Measurements from ENCODE around the gene CHST2. TPM values are rescaled to one million over a fixed set of nuclear protein-coding genes. Genes with fewer than 3 reads are reported as not detected.
A peak's percentile ranks its signal among the peaks of the same experiment; 100 is the strongest.

Gene CHST2
- total and polyA plus RNA-seq, 4 donors = 4.1 to 53.3 (median 18.4) TPM

DNA sequence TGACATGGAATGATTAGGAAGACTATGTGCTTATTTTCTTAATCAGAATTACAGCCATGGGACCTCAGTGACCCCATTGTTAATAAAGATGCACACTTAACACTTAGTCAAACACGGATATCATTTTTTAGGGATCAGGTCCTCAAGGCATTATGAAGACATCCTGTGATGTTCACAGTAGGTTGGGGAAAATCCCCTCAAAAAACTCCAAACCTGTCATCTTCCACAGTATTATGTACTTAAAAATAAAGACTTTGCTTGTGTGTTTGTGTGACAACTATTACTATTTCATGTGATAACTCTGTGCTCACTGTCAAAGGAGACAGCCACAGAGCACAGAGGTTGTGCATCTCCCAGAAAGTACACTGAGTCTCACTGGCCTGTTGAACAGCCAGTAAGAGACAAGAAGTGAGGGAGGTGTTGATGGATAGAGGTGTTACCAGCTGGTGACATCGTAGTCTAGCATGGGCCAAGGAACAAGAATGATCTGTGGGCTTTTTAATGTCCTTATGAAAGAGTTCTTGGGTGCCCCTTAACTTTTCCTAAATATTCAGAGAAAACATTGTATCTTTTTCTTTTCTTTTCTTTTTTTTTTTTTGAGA lies 18.0 kb downstream of the CHST2 start:
- WGBS, 2 donors = 72 to 74% methylated on average over 2 of the region's 2 CpGs
- no peak overlapping the region for H3K4me3 ChIP-seq
- no peak for ATAC-seq (ENCODE audit: insufficient read depth, low FRiP score)

DNA sequence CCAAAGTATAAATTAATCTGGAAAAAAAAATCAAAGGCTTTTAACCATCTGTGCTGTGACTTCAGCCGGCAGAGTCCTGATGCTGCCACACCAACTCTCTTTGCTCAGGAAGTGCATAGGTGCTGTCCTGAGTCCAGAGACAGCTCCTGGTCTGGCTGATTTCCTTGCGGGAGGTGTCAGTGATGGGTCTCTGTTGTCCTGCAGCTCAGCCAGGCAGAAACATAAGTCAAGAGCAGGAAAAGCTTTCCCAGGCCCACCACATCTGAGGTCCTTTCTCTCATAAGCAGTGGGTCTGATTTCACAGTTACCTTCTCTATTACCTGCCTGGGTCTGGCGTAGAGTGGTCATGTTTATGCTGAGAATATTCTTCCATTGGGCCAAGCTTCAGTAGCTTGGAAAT lies 19.4 kb downstream of the CHST2 start:
- no peak overlapping the region for H3K27ac ChIP-seq (ENCODE audit: low read depth in 1 of 2, low read length in 1 of 2)
- H3K4me1 ChIP-seq (ENCODE audit: control insufficient read depth in 5 of 5, insufficient read depth in 5 of 5, low read length in 5 of 5) = peaks cover 0 to 48% (median 9%) of the 10 kb centered on the region in 5 donors
- no peaks in the 10 kb centered on the region for H3K36me3 ChIP-seq (ENCODE audit: control insufficient read depth in 4 of 4, insufficient read depth in 4 of 4, low read length in 4 of 4)
- TF ChIP-seq, protein P1, sequence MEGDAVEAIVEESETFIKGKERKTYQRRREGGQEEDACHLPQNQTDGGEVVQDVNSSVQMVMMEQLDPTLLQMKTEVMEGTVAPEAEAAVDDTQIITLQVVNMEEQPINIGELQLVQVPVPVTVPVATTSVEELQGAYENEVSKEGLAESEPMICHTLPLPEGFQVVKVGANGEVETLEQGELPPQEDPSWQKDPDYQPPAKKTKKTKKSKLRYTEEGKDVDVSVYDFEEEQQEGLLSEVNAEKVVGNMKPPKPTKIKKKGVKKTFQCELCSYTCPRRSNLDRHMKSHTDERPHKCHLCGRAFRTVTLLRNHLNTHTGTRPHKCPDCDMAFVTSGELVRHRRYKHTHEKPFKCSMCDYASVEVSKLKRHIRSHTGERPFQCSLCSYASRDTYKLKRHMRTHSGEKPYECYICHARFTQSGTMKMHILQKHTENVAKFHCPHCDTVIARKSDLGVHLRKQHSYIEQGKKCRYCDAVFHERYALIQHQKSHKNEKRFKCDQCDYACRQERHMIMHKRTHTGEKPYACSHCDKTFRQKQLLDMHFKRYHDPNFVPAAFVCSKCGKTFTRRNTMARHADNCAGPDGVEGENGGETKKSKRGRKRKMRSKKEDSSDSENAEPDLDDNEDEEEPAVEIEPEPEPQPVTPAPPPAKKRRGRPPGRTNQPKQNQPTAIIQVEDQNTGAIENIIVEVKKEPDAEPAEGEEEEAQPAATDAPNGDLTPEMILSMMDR (IDR thresholded peaks at IDR 0.05; ENCODE audit: control extremely low read depth, extremely low read depth) = no peak
- WGBS, 2 donors = 92 to 95% methylated on average over 3 of the region's 3 CpGs
- DNase-seq = peak in 2 of 3 donors; percentile 27 to 53
- ATAC-seq (ENCODE audit: insufficient read depth, low FRiP score) = no peak
- H3K4me3 ChIP-seq = no peak overlapping the region
- H3K9me3 ChIP-seq (ENCODE audit: control insufficient read depth in 4 of 4, insufficient read depth in 3 of 4, low read length in 3 of 4) = peaks cover 0 to 4% (median 0%) of the 10 kb centered on the region in 4 donors
- H3K9ac ChIP-seq (ENCODE audit: insufficient read depth in 1 of 2, low read length in 2 of 2) = no peak overlapping the region
- no peaks in the 10 kb centered on the region for H3K27me3 ChIP-seq (ENCODE audit: control insufficient read depth in 3 of 3, insufficient read depth in 3 of 3, low read length in 2 of 3)

More for the DNA sequence above, 18.0 kb downstream of the CHST2 start:
- H3K27ac ChIP-seq (ENCODE audit: low read depth in 1 of 2, low read length in 1 of 2) = no peak overlapping the region
- peaks cover 0 to 6% (median 0%) of the 10 kb centered on the region in 4 donors for H3K9me3 ChIP-seq (ENCODE audit: control insufficient read depth in 4 of 4, insufficient read depth in 3 of 4, low read length in 3 of 4)
- H3K36me3 ChIP-seq (ENCODE audit: control insufficient read depth in 4 of 4, insufficient read depth in 4 of 4, low read length in 4 of 4) = peaks cover 0 to 3% (median 0%) of the 10 kb centered on the region in 4 donors
- TF ChIP-seq, protein P1 (IDR thresholded peaks at IDR 0.05; ENCODE audit: control extremely low read depth, extremely low read depth) = no peak
- H3K9ac ChIP-seq (ENCODE audit: insufficient read depth in 1 of 2, low read length in 2 of 2) = no peak overlapping the region
- no peak for DNase-seq
- H3K4me1 ChIP-seq (ENCODE audit: control insufficient read depth in 5 of 5, insufficient read depth in 5 of 5, low read length in 5 of 5) = peaks cover 0 to 48% (median 9%) of the 10 kb centered on the region in 5 donors
- no peaks in the 10 kb centered on the region for H3K27me3 ChIP-seq (ENCODE audit: control insufficient read depth in 3 of 3, insufficient read depth in 3 of 3, low read length in 2 of 3)

DNA sequence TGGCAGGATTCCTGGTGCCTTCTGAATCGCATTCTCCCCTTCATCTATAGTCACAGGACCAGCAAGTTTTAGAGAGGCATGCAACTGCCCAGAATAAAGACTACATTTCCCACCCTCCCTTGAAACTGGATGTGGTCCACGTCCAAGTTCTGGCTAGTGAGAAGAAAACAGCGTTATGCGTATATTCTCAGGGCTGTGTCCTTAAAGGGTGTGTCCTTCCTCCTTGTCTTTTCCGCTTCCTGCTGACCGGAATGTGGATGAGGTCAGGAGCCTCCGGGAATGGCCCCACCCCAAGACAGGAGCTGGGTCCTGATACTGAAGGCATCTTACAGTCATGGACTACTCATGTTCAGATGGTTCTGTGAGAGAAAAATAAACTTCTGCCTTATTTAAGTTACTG lies 20.2 kb downstream of the CHST2 start:
- DNase-seq (peak in 2 of 3 donors; percentile 52 to 69), ATAC-seq (ENCODE audit: insufficient read depth, low FRiP score) (peak; percentile 22)
- Histone ChIP-seq H3K27me3 (ENCODE audit: control insufficient read depth in 3 of 3, insufficient read depth in 3 of 3, low read length in 2 of 3) (no peaks in the 10 kb centered on the region), H3K27ac (ENCODE audit: low read depth in 1 of 2, low read length in 1 of 2) (peak overlapping the region; percentile 12 to 51), H3K4me3 (no peak overlapping the region), H3K36me3 (ENCODE audit: control insufficient read depth in 4 of 4, insufficient read depth in 4 of 4, low read length in 4 of 4) (no peaks in the 10 kb centered on the region), H3K9ac (ENCODE audit: insufficient read depth in 1 of 2, low read length in 2 of 2) (no peak overlapping the region), H3K4me1 (ENCODE audit: control insufficient read depth in 5 of 5, insufficient read depth in 5 of 5, low read length in 5 of 5) (peaks cover 0 to 44% (median 9%) of the 10 kb centered on the region in 5 donors), H3K9me3 (ENCODE audit: control insufficient read depth in 4 of 4, insufficient read depth in 3 of 4, low read length in 3 of 4) (peaks cover 0 to 4% (median 0%) of the 10 kb centered on the region in 4 donors)
- 47 to 79% methylated on average over 7 of the region's 7 CpGs for WGBS, 2 donors
- TF ChIP-seq, protein P1 (IDR thresholded peaks at IDR 0.05; ENCODE audit: control extremely low read depth, extremely low read depth) = no peak
